Hepatocyte (in vitro differentiated cells): ENCODE data around the gene ENSA. TPM values are rescaled to one million over a fixed set of nuclear protein-coding genes. Genes with fewer than 3 reads are reported as not detected.

Source experiments
- DNase-seq: peaks from one replicate; pipeline ENCODE4 v3.0.0-alpha.2; 2016; ENCODE audit warnings: low spot score
- H2AFZ ChIP-seq: fragments of 200-600 bp; sonication (generic); 2 replicates; pipeline ENCODE4 v1.6.0; 2016; ENCODE audit warnings: antibody characterized with exemption, mild to moderate bottlenecking
- H3K27ac ChIP-seq: fragments of 200-600 bp; sonication (generic); 2 replicates; pipeline ENCODE4 v1.5.1; 2016; ENCODE audit warnings: mild to moderate bottlenecking
- H3K27me3 ChIP-seq: fragments of 200-600 bp; sonication (generic); 2 replicates; pipeline ENCODE4 v1.6.1; 2016
- H3K36me3 ChIP-seq: fragments of 200-600 bp; sonication (generic); replicated peaks from 2 replicates; pipeline ENCODE4 v1.5.1; 2016; ENCODE audit warnings: low read depth; ENCODE audit not compliant: insufficient read depth
- H3K4me1 ChIP-seq: fragments of 200-600 bp; sonication (generic); 2 replicates; pipeline ENCODE4 v1.5.1; 2016; ENCODE audit warnings: mild to moderate bottlenecking, moderate library complexity; ENCODE audit not compliant: insufficient read depth
- H3K4me2 ChIP-seq: fragments of 200-600 bp; sonication (generic); 2 replicates; pipeline ENCODE4 v1.6.0; 2016
- H3K4me3 ChIP-seq: fragments of 200-600 bp; sonication (generic); 2 replicates; pipeline ENCODE4 v1.5.1; 2016; ENCODE audit warnings: mild to moderate bottlenecking
- H3K79me2 ChIP-seq: fragments of 200-600 bp; sonication (generic); 2 replicates; pipeline ENCODE4 v1.6.0; 2017; ENCODE audit warnings: mild to moderate bottlenecking
- H3K9me2 ChIP-seq: fragments of 200-600 bp; sonication (generic); replicated peaks from 2 replicates; pipeline ENCODE4 v1.6.0; 2017; ENCODE audit warnings: mild to moderate bottlenecking; ENCODE audit not compliant: insufficient read depth
- H3K9me3 ChIP-seq: fragments of 200-600 bp; sonication (generic); 2 replicates; pipeline ENCODE4 v1.5.1; 2016; ENCODE audit warnings: low read depth, mild to moderate bottlenecking
- H4K20me1 ChIP-seq: fragments of 200-600 bp; sonication (generic); 2 replicates; pipeline ENCODE4 v1.6.0; 2016; ENCODE audit warnings: mild to moderate bottlenecking; ENCODE audit not compliant: insufficient read depth, poor library complexity, severe bottlenecking
- EZH2 ChIP-seq: fragments of 200-600 bp; sonication (generic); IDR thresholded peaks from 2 replicates; pipeline ENCODE4 v1.6.1; 2016; ENCODE audit warnings: antibody characterized with exemption, mild to moderate bottlenecking, borderline replicate concordance
- EZH2phosphoT487 ChIP-seq: fragments of 200-600 bp; sonication (generic); IDR thresholded peaks from one replicate; pipeline ENCODE4 v1.6.1; 2018; ENCODE audit warnings: antibody characterized with exemption, mild to moderate bottlenecking, low read depth, moderate library complexity; ENCODE audit not compliant: unreplicated experiment, severe bottlenecking
- WGBS: methylation state at CpG from one replicate; pipeline ENCODE4 v1.1.6; 2016; ENCODE audit warnings: low lambda C conversion rate; ENCODE audit errors: missing lambda C conversion rate; 5-methylcytosine and 5-hydroxymethylcytosine counted together
- polyA plus RNA-seq: library from polyadenylated mRNA; unstranded; fragments of >200 nt; fragmentation: Nextera tagmentation; extraction: Ambion mirVana; gene quantifications from 2 replicates; pipeline ENCODE4 v1.2.1, GENCODE V29; 2016
- total RNA-seq: library from RNA; depleted of rRNA; stranded (reverse); fragments of >200 nt; gene quantifications from 2 replicates; pipeline ENCODE4 v1.2.3, GENCODE V29; 2014
- TF ChIP-seq, protein P1 (sequence below): fragments of 200-600 bp; sonication (generic); IDR thresholded peaks from 2 replicates; pipeline ENCODE4 v1.5.1; 2016; ENCODE audit warnings: antibody characterized with exemption, mild to moderate bottlenecking; ENCODE audit not compliant: poor library complexity

The ENSA gene
- total and polyA plus RNA-seq, 2 experiments from 2014 or later, result 70.8 to 148 TPM

DNA sequence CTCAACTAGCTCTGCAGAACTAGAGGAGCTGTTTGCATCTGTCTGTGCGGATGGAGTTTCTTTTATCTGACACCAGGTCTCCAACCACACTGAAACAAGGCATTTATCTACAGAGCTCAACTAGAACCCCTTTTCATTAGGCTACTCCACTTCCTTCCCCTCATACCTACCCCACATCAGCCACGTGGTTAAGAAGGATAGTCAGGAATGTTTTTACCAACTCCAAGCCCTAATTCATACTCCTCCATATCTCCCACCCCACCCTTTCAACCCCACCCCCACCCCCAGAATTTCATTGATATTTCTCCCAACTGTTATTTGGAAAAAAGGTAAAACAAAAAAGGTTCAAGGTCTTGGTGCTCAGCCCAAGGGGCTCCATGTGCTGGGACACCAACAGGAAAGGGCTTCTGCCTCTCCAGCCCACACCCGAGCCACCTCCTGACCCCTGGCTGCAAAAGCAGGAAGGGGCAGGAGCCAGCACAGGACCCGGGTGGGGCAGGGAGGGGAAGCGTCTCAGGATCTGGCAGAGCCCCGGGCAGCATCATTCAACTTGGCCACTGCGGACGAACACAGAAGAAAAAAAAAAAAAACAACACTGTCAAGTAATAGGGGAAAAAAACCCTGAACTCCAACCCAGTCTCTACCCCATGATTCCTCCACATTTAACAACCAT lies 7.0 kb downstream of the ENSA start:
- no peak overlapping the region for H2AFZ ChIP-seq
- TF ChIP-seq, protein P1, sequence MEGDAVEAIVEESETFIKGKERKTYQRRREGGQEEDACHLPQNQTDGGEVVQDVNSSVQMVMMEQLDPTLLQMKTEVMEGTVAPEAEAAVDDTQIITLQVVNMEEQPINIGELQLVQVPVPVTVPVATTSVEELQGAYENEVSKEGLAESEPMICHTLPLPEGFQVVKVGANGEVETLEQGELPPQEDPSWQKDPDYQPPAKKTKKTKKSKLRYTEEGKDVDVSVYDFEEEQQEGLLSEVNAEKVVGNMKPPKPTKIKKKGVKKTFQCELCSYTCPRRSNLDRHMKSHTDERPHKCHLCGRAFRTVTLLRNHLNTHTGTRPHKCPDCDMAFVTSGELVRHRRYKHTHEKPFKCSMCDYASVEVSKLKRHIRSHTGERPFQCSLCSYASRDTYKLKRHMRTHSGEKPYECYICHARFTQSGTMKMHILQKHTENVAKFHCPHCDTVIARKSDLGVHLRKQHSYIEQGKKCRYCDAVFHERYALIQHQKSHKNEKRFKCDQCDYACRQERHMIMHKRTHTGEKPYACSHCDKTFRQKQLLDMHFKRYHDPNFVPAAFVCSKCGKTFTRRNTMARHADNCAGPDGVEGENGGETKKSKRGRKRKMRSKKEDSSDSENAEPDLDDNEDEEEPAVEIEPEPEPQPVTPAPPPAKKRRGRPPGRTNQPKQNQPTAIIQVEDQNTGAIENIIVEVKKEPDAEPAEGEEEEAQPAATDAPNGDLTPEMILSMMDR, result no peak
- no peak for TF ChIP-seq EZH2phosphoT487
- TF ChIP-seq EZH2, result no peak
- peaks cover 3% of the 10 kb centered on the region for H3K36me3 ChIP-seq
- H4K20me1 ChIP-seq, result no peaks in the 10 kb centered on the region
- peaks cover 34% of the 10 kb centered on the region for H3K79me2 ChIP-seq
- WGBS, result 70% methylated on average over 7 of the region's 8 CpGs
- H3K9me3 ChIP-seq, result no peaks in the 10 kb centered on the region
- H3K4me1 ChIP-seq, result no peaks in the 10 kb centered on the region
- no peaks in the 10 kb centered on the region for H3K9me2 ChIP-seq
- H3K27ac ChIP-seq, result no peak overlapping the region
- no peak overlapping the region for H3K4me3 ChIP-seq
- DNase-seq, result no peak
- no peaks in the 10 kb centered on the region for H3K27me3 ChIP-seq
- no peak overlapping the region for H3K4me2 ChIP-seq

DNA sequence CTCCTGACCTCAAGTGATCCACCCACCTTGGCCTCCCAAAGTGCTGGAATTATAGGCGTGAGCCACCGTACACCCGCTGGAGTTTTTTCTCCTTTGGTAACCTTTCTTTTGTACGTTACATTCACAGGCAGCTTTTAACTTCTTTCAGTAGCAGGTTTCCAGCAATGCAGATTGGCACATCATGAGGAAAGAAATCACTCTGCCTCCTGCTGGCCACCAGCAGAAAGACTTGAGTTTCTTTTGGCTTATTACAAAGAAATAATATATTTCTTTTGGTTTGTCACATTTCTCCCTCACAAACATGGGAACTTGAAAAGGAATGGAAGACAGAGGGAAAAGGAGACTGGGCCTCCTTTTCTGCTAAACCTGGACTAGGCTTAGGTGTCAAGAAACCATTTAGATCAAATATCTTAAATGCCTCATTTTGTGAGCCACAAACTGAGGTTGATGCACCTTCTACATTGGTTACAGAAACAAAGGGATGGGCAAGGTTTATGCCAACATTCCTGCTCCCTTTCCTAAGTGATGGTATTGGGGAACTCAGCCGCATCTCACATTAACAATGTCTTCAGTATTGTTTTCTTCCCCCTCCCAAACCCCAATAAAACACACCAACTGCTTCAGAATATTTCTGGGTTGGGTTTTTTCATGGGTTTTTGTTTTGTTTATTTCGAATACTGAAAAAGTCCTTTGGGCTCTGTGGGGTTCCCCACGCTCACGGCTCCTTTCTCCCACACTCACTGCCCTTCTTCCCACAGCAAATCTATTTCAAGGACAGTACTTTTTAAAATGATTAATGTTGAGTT lies 7.7 kb downstream of the ENSA start:
- Histone ChIP-seq H3K36me3 (peaks cover 3% of the 10 kb centered on the region), H3K9me3 (no peaks in the 10 kb centered on the region), H3K27me3 (no peaks in the 10 kb centered on the region), H2AFZ (no peak overlapping the region), H3K27ac (peak overlapping the region; percentile 5), H3K79me2 (peaks cover 26% of the 10 kb centered on the region), H3K4me2 (no peak overlapping the region), H3K4me1 (no peaks in the 10 kb centered on the region), H3K4me3 (no peak overlapping the region), H3K9me2 (no peaks in the 10 kb centered on the region), H4K20me1 (no peaks in the 10 kb centered on the region)
- 79% methylated on average over 8 of the region's 8 CpGs for WGBS
- no peak for TF ChIP-seq EZH2phosphoT487
- TF ChIP-seq, protein P1, result peak; percentile 72
- DNase-seq, result peak; percentile 72

DNA sequence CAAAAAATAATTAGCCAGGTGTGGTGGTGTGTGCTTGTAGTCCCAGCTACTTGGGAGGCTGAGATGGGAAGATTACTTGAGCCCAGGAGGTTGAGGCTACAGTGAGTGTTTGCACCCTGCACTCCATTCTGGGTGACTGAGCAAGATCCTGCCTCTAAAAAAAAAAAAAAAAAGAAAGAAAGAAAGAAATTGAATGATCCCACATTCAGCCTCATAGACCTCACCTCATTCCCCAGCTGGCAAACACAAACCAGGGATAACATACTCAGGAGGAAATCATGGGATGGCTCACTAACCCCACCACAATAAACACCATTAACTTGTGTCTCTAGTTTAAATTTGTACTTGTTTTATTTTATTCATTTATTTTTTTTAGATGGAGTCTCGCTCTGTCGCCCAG lies 8.5 kb downstream of the ENSA start:
- Histone ChIP-seq H3K4me2 (no peak overlapping the region), H4K20me1 (no peaks in the 10 kb centered on the region), H3K27me3 (no peaks in the 10 kb centered on the region), H2AFZ (no peak overlapping the region), H3K9me3 (no peaks in the 10 kb centered on the region), H3K4me1 (no peaks in the 10 kb centered on the region), H3K36me3 (peaks cover 3% of the 10 kb centered on the region), H3K4me3 (no peak overlapping the region), H3K79me2 (peaks cover 19% of the 10 kb centered on the region), H3K9me2 (no peaks in the 10 kb centered on the region), H3K27ac (peak overlapping the region; percentile 22)
- 100% methylated on average over 2 of the region's 2 CpGs for WGBS
- TF ChIP-seq EZH2 (no peak), EZH2phosphoT487 (no peak)
- TF ChIP-seq, protein P1, result no peak
- DNase-seq, result no peak
